Measurements from ENCODE around the gene DNPH1. TPM values are rescaled to one million over a fixed set of nuclear protein-coding genes. Genes with fewer than 3 reads are reported as not detected.

Gene DNPH1
- total RNA-seq, 2 donors from 2014 or later, result 94.2 to 119 TPM

DNA sequence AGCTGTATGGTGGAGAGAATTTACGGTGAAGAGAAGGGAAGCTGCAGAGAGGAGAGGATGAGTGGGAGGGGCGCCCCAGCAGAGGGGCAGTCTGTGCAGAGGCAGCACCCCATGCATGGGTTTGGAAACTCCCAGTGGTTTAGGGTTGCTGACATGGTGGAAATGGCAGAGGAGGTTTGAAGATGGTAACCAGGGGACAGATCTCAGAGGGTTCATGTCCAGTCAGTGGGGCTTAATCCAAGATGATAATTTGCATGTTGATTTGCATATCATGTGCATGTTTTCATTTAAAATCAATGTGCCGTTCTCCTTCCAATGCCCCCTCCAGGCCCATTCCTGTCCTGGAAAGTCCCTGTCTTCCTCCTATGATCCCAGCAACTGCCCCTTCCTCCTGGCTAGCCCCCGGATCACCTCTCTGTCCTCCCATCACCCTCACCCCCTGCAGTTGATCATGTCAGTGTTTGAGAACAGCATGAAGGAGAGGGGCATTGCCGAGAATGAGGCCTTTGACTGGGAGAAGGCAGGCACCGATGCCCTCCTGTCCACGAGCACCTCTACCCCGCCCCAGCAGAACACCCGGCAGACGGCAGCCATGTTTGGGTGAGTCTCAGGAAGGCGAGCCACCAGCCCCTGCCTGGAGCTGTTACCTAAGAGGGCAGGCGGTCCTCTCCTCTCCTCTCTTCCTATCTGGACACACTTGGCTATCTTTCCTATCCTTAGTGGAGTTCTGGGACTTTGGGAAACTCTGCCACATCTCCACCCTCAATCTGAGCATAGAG lies 28.3 kb upstream of the DNPH1 start:
- ATAC-seq, result no peak
- H3K27ac ChIP-seq, result no peak overlapping the region
- intact Hi-C loops (cut with DNase I), result loop anchor here (10.0 kb wide), 2 partner anchors 77 to 247 kb away; no protein-coding TSS in a partner anchor
- no peaks in the 10 kb centered on the region for H3K4me1 ChIP-seq
- H3K9me3 ChIP-seq, result no peaks in the 10 kb centered on the region
- no peaks in the 10 kb centered on the region for H3K36me3 ChIP-seq (replicated peaks in 1 of 2; ENCODE audit: insufficient read depth in 1 of 2, low read depth in 2 of 2)
- 61 to 76% methylated on average over 11 to 12 of the region's 12 CpGs for WGBS, 2 donors
- H3K4me3 ChIP-seq, result no peak overlapping the region
- H3K27me3 ChIP-seq, result no peaks in the 10 kb centered on the region
- no peak for DNase-seq
- TF ChIP-seq POLR2A (IDR thresholded peaks at IDR 0.05), result no peak
- TF ChIP-seq, protein P1, sequence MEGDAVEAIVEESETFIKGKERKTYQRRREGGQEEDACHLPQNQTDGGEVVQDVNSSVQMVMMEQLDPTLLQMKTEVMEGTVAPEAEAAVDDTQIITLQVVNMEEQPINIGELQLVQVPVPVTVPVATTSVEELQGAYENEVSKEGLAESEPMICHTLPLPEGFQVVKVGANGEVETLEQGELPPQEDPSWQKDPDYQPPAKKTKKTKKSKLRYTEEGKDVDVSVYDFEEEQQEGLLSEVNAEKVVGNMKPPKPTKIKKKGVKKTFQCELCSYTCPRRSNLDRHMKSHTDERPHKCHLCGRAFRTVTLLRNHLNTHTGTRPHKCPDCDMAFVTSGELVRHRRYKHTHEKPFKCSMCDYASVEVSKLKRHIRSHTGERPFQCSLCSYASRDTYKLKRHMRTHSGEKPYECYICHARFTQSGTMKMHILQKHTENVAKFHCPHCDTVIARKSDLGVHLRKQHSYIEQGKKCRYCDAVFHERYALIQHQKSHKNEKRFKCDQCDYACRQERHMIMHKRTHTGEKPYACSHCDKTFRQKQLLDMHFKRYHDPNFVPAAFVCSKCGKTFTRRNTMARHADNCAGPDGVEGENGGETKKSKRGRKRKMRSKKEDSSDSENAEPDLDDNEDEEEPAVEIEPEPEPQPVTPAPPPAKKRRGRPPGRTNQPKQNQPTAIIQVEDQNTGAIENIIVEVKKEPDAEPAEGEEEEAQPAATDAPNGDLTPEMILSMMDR (IDR thresholded peaks at IDR 0.05), result no peak

DNA sequence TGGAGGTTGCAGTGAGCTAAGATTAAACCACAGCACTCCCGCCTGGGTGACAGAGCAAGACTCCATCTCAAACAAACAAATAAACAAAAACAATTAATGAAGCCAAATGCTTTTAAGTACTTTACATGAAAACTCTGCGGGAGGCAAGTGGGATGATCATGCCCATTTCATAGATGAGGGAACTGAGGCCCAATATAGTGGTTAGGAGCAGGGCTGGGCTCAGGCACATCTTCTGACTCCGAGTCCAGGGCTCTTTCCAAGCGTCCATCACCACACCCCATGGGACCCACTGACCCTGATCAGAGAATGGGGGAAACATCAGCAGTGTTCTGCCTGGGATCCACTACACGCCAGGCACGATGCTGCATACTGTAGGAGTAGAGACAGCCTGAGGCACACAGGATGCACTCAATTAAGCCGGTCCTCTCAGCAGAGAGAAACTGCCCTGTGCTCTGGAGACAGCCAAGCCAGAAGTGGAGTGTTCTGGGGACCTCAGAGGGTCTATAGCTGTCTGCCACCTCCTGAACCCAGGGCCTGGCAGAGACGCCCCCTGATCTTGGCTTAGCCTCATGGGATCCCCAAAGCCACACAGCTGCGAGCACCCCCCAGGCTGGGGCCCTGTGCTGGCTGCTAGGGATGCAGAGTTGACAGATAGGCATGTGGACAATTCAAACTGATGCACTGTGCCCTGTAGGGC lies 27.5 kb upstream of the DNPH1 start:
- 77 to 83% methylated on average over 7 to 9 of the region's 9 CpGs for WGBS, 2 donors
- TF ChIP-seq, protein P1 (IDR thresholded peaks at IDR 0.05), result no peak
- TF ChIP-seq POLR2A (IDR thresholded peaks at IDR 0.05), result no peak
- no peaks in the 10 kb centered on the region for H3K4me1 ChIP-seq
- no peaks in the 10 kb centered on the region for H3K9me3 ChIP-seq
- H3K36me3 ChIP-seq (replicated peaks in 1 of 2; ENCODE audit: insufficient read depth in 1 of 2, low read depth in 2 of 2), result no peaks in the 10 kb centered on the region
- no peak overlapping the region for H3K4me3 ChIP-seq
- H3K27me3 ChIP-seq, result no peaks in the 10 kb centered on the region
- no peak overlapping the region for H3K27ac ChIP-seq
- no peak for DNase-seq
- no peak for ATAC-seq
- intact Hi-C loops (cut with DNase I), result loop anchor here (10.0 kb wide), 2 partner anchors 78 to 248 kb away; no protein-coding TSS in a partner anchor

DNA sequence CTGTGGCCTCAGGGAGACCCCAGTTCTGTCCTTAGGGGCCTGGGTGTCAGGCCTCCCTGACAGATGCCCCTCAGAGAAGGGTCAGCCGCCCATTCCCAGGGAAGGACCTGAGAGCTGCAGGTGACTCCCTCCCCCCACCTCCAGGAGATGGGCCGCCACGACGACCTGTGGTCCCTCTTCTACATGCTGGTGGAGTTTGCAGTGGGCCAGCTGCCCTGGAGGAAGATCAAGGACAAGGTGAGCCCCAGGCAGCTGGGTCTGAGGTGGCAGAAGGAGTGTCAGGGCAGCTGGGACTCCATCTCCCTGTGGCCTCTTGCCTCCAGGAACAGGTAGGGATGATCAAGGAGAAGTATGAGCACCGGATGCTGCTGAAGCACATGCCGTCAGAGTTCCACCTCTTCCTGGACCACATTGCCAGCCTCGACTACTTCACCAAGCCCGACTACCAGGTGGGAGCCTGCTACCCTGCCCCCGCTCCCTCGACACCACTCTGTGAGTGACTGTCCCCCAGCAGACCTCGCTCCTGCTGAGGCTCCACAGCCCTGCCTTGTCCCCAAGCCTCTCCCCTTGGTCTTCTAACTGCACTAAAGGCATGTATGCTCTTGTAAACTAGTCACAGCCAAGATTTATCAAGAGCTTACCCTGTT lies 26.2 kb upstream of the DNPH1 start:
- H3K36me3 ChIP-seq (replicated peaks in 1 of 2; ENCODE audit: insufficient read depth in 1 of 2, low read depth in 2 of 2), result no peaks in the 10 kb centered on the region
- no peak overlapping the region for H3K27ac ChIP-seq
- no peak for TF ChIP-seq POLR2A (IDR thresholded peaks at IDR 0.05)
- TF ChIP-seq, protein P1 (IDR thresholded peaks at IDR 0.05), result no peak
- no peak for ATAC-seq
- intact Hi-C loops (cut with DNase I), result loop anchor here (10.0 kb wide), 2 partner anchors 79 to 249 kb away; no protein-coding TSS in a partner anchor
- no peak for DNase-seq
- no peaks in the 10 kb centered on the region for H3K4me1 ChIP-seq
- peaks cover 0 to 4% of the 10 kb centered on the region in 2 donors for H3K27me3 ChIP-seq
- 68 to 71% methylated on average over 6 to 11 of the region's 11 CpGs for WGBS, 2 donors
- no peak overlapping the region for H3K4me3 ChIP-seq
- no peaks in the 10 kb centered on the region for H3K9me3 ChIP-seq

DNA sequence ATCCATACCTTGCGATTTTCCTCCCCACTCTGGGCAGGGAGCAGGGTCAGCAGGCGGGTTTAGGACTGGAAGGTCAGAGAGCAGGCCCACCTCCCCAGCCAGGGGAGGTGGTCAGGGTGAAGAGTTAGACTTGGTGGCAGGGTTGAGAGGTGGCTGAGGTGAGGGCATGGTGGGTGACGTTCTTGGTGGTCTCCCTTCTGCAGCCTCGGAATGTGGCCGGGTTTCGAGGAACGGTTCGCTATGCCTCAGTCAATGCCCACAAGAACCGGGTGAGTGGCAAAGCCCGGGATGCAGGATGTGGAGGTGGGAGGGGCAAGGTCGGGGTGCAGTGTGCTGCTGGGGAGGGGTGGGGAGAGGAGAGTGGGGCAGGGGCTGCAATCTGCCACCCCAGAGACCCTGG lies 25.6 kb upstream of the DNPH1 start:
- Histone ChIP-seq H3K27ac (no peak overlapping the region), H3K4me3 (no peak overlapping the region), H3K4me1 (no peaks in the 10 kb centered on the region), H3K27me3 (peaks cover 0 to 4% of the 10 kb centered on the region in 2 donors), H3K36me3 (replicated peaks in 1 of 2; ENCODE audit: insufficient read depth in 1 of 2, low read depth in 2 of 2) (no peaks in the 10 kb centered on the region), H3K9me3 (no peaks in the 10 kb centered on the region)
- intact Hi-C loops (cut with DNase I), result loop anchor here (10.0 kb wide), 2 partner anchors 80 to 250 kb away; no protein-coding TSS in a partner anchor
- DNase-seq (no peak), ATAC-seq (no peak)
- WGBS, 2 donors, result 76 to 77% methylated on average over 9 to 11 of the region's 11 CpGs
- TF ChIP-seq, protein P1 (IDR thresholded peaks at IDR 0.05), result no peak
- TF ChIP-seq POLR2A (IDR thresholded peaks at IDR 0.05), result no peak

All from body of pancreas (tissue), 4 donors.